Suprapubic skin (tissue), 3 donors: ENCODE measurements around the gene RTN4R.

Source experiments
- POLR2A ChIP-seq, 2 donors: fragments of 450-650 bp; IDR thresholded peaks; one replicate each; pipeline ENCODE4 v1.6.1; 2017; ENCODE audit warnings: antibody characterized with exemption in 2 of 2, mild to moderate bottlenecking in 2 of 2, moderate library complexity in 2 of 2
- TF ChIP-seq, protein P1 (sequence below), 2 donors: fragments of 200-600 bp in 1 of 2; fragments of 450-650 bp in 1 of 2; sonication (generic) in 1 of 2; IDR thresholded peaks; one replicate each; pipeline ENCODE4 v1.5.1; 2016 to 2019; ENCODE audit warnings: antibody characterized with exemption in 2 of 2, mild to moderate bottlenecking in 1 of 2, moderate library complexity in 1 of 2

DNA sequence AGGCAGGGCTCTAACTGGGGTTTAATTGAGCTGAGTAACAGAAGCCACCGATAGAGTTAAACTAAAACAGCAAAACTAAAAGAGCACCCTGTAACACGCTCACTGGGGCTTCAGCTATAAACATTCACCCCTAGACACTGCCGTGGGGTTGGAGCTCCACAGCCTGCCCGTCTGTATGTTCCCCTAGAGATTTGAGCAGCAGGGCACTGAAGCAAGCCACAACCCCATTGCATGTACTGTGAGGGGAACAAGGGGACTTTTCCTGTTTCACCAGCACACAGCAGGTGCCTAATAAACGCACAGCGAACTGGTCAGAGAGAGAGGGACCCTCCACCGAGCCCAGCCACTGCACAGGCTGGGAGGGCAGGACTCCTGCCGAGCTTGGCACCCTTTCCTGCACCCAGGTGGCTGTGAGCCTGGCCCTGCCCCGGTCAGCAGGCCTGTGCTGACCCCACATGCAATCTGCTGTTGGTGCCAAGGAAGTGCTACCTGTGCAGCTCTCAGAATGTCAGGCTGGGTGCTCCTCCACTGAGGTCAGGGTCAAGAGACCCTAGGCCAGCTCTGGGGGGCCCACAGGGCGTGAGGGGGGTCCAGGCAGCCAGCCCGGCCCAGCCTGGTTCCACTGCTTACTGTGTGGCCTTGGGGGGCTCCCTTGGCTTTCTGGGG lies 31.9 kb downstream of the RTN4R start:
- no peak for TF ChIP-seq POLR2A (IDR thresholded peaks at IDR 0.05)
- TF ChIP-seq, protein P1, sequence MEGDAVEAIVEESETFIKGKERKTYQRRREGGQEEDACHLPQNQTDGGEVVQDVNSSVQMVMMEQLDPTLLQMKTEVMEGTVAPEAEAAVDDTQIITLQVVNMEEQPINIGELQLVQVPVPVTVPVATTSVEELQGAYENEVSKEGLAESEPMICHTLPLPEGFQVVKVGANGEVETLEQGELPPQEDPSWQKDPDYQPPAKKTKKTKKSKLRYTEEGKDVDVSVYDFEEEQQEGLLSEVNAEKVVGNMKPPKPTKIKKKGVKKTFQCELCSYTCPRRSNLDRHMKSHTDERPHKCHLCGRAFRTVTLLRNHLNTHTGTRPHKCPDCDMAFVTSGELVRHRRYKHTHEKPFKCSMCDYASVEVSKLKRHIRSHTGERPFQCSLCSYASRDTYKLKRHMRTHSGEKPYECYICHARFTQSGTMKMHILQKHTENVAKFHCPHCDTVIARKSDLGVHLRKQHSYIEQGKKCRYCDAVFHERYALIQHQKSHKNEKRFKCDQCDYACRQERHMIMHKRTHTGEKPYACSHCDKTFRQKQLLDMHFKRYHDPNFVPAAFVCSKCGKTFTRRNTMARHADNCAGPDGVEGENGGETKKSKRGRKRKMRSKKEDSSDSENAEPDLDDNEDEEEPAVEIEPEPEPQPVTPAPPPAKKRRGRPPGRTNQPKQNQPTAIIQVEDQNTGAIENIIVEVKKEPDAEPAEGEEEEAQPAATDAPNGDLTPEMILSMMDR (IDR thresholded peaks at IDR 0.05): no peak
